Activated CD4-positive, CD25-positive, alpha-beta regulatory T cell treated with anti-CD3 and anti-CD28 coated beads, Interleukin-2, amount 50 U/mL, for 16 hours (primary cell): ENCODE measurements around the gene ITGA7.
A peak's percentile ranks its signal among the peaks of the same experiment; 100 is the strongest.

Source experiments
- DNase-seq: peaks from one replicate; pipeline ENCODE4 v3.0.0-alpha.2; 2020; ENCODE audit warnings: low read depth, low spot score

The ITGA7 gene, protein sequence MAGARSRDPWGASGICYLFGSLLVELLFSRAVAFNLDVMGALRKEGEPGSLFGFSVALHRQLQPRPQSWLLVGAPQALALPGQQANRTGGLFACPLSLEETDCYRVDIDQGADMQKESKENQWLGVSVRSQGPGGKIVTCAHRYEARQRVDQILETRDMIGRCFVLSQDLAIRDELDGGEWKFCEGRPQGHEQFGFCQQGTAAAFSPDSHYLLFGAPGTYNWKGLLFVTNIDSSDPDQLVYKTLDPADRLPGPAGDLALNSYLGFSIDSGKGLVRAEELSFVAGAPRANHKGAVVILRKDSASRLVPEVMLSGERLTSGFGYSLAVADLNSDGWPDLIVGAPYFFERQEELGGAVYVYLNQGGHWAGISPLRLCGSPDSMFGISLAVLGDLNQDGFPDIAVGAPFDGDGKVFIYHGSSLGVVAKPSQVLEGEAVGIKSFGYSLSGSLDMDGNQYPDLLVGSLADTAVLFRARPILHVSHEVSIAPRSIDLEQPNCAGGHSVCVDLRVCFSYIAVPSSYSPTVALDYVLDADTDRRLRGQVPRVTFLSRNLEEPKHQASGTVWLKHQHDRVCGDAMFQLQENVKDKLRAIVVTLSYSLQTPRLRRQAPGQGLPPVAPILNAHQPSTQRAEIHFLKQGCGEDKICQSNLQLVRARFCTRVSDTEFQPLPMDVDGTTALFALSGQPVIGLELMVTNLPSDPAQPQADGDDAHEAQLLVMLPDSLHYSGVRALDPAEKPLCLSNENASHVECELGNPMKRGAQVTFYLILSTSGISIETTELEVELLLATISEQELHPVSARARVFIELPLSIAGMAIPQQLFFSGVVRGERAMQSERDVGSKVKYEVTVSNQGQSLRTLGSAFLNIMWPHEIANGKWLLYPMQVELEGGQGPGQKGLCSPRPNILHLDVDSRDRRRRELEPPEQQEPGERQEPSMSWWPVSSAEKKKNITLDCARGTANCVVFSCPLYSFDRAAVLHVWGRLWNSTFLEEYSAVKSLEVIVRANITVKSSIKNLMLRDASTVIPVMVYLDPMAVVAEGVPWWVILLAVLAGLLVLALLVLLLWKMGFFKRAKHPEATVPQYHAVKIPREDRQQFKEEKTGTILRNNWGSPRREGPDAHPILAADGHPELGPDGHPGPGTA

DNA sequence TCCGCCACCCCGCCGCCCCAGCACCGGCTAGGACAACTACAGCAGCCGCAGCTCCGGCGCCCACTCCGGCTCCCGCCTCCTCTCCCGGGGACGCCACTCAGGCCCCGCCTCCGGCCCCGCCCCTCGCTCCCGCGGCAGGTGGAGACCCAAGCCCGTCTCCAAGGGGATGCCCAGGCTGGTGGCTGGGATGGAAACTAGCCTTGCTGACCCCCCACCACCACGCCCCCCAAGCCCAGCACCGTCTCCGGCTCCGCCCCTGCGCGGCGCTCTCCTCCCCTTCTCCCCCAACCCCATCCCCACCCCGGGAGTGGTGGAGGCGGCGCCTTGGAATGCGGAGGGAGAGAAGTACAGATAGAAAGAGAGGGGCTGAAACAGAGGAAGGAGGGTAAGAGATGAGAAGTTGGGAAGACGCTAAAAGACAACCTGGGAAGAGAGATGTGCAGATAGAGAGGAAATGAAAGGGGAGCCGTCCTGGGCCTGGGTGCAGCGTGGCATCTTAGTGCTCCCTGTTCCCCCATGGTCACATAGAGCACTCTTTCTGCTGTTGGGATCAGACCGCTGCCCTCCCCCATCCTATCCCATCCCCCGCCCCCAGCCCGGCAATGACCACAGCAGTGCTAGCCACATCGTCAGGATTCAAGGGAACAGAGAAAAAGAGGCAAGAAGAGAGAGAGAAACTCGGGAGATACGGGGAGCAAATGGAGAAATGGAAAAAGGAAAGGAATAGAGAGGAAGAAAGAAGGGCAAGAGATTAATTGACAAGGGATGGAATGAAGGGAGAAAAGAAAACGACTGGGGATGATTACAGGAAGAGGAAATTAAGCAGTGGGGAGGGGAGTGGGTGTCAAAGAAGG, at the start of gene ITGA7:
TSS of gene ITGA7 (minus strand) at position 64 of the 854 bp plus-strand sequence. CDS start 222 bp downstream, outside the sequence.
- DNase-seq, result peak; percentile 42

DNA sequence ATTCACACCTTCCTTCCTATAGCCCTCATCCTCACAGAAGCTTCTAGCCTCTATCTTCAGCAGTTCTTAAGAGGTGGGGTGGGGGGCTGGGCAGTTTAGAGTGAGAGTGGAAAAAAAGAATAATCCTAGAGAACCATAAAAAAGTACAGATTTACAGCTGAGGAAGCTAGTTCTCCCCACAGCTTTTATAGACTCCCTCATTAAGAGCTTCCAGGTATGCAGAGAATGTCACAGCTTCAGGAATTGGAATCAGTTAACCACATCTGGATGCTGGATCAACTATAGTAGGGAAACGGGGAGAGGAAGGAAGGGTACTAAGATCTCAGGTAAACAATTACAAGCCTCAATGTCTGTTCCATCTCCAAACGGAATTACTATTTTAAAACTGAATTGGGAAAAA, 47.5 kb upstream of the ITGA7 start:
- no peak for DNase-seq

DNA sequence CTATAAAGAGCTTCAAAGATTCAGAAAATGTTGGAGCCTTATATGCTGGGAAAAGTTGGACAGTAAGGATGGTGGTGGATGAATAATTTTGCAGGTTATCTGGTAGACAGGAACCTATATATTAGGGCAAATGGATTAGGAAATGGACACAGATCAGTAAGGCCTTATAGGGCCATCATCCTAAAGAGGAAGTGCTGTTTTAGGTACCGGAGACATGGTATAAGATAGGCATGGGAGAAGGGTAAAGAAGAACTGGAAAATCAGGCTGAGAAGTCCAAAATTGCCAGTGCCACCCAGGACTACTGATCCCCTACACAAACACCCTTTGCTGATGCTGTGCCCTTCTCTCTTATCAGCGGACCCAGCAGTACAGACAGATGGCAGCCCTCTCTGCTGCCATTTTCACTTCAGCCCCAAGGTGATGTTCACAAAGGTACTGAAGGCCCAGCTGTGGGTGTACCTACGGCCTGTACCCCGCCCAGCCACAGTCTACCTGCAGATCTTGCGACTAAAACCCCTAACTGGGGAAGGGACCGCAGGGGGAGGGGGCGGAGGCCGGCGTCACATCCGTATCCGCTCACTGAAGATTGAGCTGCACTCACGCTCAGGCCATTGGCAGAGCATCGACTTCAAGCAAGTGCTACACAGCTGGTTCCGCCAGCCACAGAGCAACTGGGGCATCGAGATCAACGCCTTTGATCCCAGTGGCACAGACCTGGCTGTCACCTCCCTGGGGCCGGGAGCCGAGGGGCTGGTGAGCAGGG, 40.7 kb upstream of the ITGA7 start:
- no peak for DNase-seq

DNA sequence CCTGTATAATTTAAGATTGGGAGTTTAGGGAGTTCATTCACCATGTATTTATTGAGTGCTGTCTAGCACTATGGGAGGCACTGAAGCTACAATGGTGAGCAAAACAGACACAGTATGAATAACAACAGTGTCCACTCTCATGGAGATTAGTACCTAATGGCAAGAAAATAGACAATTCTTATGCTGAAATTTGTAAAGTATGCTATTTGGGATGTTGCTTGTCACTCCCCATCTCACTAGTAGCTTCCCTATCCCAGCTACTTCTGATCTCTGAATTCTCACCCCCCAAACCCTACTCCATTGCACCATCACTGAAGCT, 39.2 kb upstream of the ITGA7 start:
- no peak for DNase-seq

DNA sequence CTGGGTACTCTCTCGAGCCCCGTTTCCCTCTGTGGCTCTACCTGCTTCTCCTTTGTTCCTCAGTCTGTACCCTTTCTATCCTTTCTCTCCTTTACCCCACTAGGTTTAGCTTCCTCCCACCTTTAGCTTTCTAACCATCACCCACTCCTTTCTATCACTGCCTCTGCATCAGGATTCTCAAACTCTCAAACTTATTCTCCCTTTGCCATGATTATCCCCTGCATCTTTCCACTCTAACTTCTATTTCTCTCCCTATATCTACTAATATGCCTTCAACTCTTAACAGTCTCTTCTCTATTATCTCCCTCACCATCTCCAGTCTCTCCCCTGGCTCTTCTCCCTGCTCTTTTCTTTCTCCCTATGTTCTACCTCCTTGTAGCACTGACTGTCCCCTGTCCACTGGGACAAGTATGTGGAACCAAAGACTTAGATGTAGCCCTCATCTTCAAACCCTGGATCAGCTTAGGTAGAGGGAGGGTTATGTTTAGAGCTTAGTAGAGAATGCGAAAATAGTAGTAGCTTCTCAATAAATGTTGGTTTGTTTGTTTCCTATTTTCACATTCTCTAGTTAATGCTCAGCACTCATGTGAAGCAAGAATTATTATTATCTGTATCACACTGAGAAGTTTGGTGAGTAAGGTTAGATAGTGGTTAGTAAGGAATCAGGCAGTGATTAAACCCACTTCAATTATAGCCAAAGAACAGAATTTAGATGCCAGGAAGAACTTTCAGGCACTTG, 38.6 kb upstream of the ITGA7 start:
- no peak for DNase-seq

DNA sequence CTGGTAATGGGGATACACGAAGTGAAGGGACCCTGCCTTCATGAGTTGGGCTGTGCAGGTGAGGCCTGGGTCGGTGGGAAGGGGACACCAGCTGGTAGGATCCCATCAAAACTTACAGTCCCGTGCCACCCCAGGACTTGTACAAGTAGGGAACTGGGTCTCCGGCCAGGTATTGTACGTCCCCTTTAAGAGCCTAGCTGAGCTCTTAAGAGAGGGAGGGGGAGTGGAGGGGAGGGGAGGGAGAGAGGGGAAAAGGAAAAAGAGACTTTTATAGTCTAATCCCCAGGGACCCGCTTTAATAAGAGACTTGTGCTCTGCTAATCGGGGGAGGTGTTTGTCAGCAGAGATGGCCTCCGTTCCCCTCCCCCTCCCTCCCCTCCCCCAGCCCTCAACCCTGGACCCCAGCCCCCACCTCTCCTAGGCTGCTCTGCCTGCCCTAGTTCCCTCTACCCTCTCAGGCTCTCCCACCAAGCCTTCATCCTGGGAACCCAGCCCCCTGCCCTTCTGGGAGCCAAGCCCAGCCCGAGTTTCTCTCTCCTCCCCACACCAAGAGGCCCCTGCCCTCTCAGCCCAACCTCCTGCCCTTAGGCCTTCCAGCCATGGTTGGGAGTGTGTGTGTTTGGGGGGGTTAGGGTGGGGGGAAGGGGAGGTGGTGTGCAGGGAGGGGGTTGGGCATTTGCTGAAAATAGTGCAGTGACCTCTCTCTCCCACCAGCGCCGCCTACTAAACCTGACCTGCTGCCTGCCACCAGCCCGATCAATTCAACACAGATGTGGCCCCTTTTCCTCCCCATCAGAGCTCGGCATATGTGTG, 37.9 kb upstream of the ITGA7 start:
- no peak for DNase-seq

DNA sequence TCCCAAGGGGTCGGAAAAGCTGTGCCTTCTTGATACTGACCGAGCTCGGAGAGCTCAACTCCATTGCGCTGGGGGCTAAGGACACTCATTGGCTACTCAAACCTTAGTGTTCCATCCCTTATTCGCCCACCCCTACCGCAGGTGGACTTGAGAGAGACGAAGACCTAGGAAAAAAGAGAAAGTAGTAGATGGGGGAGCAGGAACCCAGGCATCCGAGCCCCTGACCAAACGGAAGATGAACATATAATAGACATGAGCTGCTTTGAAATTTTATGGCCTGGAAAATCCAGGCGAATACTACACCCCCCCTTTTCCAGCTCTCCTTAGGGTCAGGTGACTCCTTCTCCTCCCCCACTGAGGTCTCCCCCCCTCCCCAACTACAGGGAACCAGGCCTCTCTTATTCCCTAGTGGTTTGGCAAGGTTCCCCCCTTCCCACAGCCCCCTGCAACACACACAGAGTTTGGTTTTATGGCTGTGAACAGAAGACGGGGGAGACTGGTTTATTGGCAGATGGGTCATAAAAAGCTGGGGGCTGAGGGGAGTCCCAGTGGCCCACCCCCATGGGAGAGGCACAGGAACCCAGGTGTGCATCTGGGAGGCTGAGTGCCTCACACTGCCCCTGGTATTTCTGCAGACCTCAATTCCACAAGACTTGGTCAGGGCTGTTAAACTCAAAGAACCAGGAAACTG, 36.8 kb upstream of the ITGA7 start:
- DNase-seq, result no peak

DNA sequence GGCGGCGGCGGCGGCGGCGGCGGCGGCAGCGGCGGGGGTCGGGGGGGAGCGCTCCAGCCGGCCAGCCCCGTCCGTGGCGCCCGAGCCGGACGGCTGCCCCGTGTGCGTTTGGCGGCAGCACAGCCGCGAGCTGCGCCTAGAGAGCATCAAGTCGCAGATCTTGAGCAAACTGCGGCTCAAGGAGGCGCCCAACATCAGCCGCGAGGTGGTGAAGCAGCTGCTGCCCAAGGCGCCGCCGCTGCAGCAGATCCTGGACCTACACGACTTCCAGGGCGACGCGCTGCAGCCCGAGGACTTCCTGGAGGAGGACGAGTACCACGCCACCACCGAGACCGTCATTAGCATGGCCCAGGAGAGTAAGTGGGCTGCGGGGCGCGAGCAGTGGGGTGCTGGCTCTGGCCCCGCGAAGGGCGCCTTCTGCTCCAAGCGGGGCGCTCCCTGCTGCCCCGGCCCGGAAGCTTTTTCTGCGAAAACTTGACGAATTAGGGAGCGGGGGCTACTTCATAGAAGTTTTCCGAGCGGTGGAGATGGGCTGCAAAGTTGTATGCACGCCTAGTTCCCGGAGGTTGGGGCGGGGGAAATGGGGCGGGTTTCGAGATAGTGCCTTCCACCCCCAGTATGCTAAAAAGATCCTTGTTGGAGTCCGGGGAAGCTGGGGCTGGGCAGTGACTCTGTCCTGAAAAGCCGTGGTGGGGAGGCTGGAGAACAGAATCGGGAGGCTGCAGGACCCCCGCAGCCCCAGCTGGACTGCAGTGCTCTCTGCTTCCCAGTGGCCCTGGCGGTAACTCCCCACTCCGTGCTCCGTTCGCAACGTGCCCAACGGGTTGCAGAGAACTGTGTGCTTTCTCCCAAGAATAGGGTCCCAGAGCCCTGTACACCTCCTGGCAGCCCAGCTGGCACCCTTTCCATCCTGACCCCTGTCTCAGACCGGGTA, 36.0 kb upstream of the ITGA7 start:
- no peak for DNase-seq

DNA sequence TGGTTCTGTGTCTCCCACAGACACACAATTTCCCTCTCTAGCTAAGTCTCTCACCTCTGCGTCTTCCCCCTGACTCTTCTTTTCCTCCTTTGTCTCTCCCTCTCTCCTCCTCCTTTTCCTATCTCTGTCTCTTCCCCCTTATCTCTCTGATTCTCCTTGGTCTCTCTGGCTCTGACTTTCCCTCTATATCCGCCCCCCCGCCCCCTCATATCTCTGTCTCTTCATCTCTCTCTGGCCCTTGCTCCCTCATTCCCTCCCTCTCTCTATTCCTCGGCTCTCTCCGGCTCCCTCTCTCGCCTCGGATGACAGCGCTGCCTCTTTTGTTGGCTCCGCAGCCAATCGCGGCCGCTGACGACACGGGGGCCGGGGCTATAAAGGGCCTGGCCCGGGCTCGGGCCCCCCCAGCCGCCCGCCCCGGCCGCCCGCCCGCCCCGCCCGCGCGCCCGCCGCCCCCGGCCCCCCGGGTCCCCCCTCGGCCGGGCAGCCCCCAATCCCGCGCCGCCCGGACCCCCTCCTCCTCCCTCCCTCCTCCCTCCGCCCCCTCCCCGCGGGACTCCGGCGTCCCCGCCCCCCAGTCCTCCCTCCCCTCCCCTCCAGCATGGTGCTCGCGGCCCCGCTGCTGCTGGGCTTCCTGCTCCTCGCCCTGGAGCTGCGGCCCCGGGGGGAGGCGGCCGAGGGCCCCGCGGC, 35.2 kb upstream of the ITGA7 start, which contains the start of gene GDF11:
TSS of gene GDF11 (plus strand) at position 404 of the 687 bp plus-strand sequence. CDS start at position 599, 195 bp downstream.
- peak; percentile 44 for DNase-seq

DNA sequence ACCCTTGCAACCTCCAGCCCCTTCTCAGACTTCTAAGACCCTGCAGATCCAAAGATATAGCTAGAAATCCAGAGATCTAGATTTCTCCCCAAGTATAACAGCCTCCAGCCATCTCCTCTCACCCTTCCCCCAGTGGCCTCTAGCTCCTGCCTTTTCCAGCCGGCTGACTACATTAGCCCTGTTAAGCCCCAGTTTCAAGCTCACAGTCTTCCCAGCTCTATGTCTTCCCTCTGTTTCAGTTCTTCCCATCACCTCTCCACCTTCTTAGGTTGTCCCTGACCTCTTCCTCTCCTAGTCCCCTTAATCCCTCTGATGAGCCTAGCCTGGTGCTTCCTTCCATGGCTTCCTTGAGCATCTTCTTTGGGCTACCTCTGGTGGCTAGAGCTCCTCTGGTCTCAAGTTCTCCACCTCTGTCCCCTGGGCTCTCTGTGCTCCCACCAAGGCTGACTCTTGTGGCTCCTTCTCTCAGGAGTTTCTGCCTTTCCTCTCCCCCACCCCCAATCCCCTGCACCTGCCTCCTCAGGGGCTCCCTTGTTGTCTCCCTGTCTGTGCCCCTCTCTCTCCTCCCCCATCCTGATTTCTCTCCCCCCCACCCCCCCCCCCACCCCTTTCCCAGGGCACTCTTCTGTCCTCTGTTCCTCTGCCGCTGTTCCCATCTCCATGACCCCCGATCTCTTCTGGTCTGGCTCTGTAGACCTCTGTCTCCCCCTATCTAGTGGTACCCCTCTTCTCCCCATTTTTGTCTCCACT, 34.4 kb upstream of the ITGA7 start:
- DNase-seq, result no peak

DNA sequence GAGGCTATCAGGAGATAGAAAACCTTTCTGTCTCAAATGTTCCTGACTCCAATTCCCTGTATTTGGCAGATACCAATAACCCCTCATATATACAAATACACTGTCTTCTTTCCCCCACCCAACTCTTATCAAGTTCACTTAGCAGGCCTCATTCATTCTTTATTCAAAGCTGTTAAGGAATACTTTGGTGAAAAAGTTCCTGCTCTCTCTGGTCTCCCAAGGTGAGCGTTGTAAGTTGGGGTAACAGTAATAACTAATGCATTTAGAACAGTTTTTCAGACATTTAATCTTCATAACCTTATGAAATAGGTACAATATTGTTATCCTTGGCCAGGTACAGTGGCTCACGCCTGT, 31.3 kb upstream of the ITGA7 start:
- no peak for DNase-seq

DNA sequence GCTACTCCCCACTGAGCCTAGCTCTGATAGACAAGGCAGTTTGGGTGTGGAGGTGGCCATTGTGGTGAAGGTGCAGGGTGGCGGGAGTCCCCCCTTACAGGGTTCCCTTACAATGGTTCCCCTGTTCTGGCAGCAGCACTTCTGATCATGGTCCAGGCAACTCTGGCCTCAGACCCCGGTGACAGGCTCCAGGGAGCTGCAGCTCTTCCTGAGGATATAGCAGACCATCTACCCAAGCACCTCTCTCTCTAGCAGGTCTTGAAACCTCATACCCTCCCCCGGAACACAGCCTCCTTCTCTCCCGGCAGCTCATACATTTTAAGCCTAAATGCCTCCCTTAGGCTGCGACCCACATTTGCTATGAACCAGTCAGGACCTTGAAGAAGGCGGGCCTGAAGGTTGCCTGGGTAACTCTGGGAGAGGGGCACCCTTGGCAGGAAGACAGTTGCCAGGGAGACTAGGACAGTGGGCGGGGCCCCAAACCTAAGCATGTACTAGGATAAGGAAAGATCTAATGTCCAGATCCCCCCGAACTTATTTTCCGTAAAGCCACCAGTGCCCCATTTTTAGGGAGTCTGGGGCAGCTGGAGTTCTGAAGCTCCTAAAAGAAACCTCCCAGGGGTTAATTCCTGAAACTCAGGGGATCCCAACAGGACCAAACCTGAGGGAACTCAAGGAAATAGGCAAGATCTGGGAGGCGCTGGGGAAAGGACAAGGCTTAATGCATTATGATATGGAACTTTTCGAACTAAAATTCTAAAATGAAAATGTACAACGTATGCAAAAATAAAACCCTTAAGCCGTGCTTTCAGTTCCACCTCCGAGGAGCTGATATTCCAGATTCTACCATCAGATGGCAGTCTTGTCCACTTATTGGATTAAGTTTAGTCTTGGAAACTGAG, 30.7 kb upstream of the ITGA7 start:
- DNase-seq, result peak; percentile 68

DNA sequence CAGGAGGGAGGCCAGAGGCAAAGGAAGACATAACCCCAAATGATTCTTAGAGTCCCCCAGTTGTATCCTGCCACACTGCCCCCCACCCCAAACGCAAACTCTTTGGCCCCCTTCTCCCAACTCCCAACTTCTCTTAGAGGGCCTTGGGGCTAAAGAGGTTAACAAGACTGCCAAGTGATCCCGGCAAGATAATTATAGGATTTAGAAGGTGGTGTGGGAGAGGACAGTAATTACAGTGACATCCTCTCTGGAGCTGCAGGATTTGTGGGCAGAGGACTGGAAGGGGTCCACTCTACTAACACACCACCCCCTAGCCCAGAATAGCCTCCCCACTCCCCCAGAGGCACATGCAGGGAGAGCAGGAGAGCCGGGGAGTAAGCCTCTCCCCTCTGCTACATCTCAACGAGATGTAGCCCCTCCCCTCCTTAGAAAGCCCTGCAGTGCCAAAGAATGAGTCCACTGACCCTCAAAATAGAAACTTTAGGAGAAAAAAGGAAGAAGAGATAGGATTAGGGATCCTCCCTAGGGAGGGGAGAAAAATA, 29.9 kb upstream of the ITGA7 start:
- DNase-seq, result no peak

DNA sequence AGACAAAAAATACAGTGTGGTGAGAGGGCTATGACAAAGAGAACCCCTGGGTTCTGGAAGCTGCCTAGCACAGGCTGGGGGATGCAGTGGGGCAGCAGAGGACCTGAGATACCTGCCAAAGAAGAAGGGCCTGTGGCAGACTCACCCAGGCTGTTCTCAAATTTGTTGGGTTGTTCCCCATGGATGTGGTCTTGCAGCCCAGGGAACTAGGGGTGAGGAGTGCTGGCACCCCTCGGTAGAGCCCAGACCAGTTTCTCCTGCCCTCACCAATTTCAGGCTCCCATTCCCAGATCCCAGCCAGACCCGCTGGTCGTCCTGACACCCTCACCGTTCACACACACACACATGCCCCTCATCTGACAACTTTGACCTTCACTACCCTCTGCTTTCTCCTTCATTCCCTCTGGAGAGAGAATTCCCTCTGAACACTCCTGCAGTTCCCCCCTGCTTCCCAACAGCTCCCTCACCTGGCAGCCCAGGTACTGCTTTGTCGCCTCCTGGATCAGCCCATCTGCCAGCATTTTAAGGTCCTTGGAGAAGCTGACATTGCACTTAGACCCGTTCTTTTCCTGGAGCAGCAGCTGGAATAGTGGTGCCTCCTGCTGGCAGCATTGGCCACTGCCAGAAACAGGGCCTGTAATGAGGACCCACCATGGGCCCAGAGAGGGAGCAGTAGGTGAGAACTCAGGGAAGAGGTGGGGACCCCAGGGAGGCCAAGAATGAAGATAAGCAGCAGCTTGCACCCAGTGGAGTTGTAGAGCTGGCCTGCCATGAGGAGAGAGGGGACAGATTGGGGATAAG, 29.3 kb upstream of the ITGA7 start:
- no peak for DNase-seq
